Inflammatory macrophage (primary cell): Measurements from ENCODE around the gene SCNN1B.
"Not testable (repeated sequence)": the region's sequence is repeated elsewhere in the genome, so short reads cannot be mapped to it uniquely, and the experiment has no call there.

Source experiments
- DNase-seq, 2 donors: peaks; one replicate each; pipeline ENCODE4 v3.0.0-alpha.2; 2020 to 2022

The SCNN1B gene

DNA sequence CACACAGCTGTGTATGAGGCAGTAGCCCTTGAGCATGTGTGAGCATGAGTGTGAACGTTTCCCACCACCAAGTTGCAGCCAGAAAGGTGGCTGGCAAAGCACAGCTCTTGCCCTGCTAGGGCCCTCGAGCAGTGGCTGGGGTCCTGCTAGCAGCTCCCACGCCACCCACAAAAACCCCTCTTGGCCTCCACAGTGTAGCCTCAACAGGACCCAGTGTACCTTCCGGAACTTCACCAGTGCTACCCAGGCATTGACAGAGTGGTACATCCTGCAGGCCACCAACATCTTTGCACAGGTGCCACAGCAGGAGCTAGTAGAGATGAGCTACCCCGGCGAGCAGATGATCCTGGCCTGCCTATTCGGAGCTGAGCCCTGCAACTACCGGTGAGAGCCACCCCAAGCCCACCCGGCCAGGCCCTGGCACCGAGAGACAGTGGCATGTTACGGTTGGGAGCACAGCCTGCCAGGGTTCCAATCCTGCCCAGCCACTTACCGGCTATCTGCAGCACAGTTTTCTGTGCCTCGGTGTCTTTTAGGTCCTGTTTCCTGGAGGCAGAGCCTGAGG is 53.1 kb downstream of the SCNN1B start:
- no peak for DNase-seq

DNA sequence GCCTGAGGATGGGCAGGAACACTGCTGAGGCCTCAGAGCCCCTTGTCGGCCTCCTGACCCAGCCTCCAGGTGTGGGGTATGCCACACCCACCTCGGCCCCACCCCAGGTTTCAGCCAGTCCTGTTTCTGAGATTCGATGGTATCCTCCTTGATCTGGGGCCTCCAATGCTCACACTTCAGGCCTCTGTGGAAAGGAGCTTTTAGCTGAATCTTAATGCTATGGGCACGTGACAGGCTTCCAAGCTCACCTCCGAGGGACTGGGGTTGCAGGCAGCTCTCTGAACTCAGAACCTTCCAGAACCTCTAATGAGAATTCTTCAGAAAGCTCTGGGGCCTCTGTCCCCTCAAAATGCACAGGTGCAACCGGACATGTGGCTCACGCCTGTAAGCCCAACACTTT is 54.8 kb downstream of the SCNN1B start:
- no peak for DNase-seq

DNA sequence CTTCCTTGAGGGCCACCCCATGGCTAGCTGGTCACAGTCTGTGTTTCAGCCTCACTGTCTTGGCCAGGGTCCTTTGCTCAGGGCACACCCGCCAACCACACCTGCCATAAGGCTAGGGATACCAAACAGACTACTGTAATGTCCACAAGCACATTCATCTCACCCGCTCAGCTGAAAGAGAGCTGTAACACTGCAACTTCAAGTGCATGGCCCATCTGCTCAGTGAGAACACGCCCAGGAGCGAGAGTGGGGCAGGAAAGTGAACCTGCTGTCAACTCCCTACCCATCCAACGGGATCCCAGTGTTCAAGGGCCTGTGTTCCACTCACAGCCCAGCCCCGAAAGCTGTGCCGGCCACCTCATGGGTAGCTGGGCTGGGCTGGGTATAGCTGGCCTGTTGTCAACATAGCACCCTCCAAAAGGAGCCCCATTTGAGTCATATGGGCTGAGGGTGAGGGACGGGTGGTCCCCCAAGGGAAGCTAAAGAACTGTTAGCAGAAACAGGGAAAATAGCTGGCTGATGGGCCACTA is 55.7 kb downstream of the SCNN1B start:
- DNase-seq = no peak

DNA sequence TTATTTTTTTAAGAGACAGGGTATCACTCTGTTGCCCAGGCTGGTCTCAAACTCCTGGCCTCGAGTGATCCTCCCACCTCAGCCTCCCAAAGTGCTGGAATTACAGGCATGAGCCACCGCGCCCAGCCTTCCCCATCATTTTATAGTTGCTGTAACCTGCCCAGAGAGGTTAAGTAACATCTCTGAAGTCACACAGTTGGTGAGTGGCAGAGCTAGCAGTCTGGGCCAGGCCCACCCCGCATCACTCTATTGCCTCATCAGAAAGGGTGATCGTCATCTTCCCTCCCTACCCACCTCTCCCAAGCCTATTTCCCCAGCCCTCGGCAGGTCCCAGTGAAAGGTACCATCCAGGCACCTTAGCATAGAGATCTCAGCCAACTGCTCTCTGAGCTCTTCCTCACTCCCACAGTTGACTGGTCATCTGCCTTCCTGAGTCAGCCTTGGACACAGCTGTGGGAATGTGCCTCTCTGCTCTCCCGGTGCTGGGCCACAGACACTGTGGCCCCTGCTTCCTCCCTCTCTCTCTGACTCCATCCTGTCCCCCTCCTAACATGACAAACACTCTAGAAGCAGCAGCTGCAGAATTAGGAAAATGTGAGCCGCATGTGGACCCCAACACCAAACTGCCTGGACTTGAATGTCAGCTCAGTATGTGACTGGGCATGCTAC is 57.1 kb downstream of the SCNN1B start:
- DNase-seq = no peak

DNA sequence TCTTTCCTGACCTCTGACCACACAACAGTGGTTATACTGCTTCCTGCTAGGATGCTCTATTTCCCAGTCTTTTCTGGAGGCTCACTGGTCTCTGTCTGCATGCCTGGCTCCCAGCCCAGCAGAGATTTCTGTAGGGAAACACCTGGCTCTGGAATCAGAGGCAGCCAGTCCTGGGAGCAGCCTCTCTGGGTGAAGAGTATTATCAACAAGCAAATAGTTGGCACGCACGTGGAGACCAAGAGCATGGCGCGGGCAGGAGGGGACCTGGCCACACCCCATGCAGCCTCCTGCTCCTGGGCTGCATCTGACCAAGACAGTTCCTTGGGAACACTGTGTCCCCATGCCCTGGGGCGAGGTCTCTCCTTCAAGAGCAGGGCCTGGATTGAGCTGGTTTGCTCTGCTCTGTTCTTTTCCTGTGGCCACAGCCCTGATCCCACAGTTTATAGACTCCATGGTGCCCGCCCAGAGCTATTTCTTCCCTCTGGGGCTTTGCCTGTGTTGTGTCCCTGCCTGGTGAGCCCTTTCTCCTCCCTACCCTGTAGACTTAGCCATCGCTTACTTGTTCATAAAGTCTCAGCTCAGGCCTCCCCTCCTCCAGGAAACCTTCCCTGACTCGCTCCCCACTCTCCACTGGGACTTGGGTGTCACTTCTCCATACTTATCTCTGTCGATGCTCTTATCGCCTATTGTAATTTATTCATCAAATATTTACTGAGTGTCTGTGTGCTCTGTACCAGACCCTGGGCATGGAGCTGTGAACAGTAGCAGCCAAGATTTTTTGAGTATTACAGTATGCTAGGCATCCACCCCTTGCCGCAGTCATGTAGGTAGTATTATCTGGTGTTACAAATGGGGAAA is 60.6 kb downstream of the SCNN1B start:
- DNase-seq = no peak

DNA sequence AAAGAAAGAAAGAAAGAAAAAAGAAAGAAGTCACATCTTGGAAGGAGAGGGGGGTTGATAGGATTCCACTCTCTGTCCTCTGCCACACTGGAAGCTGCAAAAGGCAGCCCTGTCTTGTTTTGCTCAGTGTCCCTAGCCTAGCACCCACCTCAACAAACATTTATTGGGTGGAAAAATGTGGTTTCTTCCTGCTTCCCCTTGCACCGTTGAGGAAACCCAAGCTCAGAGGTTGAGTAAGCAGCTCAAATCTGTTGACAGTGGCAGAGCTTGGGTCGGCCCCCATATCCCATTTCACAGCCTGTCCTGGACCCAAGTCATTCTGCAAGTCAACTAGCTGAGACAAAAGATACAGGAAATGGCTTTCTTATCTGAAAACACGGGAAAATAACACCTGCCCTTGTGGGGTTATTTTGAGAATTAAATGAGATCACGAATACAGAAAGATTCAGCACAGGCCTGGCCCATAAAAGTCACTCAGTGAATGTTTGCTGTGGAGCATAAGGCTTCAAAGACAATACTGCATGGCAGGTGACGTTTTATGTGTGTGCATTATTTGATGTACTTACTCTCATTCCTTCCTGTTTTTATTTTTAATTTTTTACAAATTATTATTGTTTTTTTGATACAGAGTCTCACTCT is 63.6 kb downstream of the SCNN1B start:
- no peak for DNase-seq

DNA sequence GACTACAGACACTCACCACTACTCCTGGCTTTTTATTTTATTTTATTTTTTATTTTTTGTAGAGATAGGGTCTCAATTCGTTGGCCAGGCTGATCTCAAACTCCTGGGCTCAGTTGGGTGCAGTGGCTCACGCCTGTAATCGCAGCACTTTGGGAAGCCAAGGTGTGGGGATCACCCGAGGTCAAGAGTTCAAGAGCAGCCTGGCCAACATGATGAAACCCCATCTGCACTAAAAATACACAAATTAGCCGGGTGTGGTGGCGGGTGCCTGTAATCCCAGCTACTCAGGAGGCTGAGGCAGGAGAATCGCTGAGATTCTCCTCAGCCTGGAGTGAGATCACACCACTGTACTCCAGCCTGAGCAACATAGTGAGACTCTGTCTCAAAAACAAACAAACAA is 64.2 kb downstream of the SCNN1B start:
- DNase-seq = not testable (repeated sequence)

DNA sequence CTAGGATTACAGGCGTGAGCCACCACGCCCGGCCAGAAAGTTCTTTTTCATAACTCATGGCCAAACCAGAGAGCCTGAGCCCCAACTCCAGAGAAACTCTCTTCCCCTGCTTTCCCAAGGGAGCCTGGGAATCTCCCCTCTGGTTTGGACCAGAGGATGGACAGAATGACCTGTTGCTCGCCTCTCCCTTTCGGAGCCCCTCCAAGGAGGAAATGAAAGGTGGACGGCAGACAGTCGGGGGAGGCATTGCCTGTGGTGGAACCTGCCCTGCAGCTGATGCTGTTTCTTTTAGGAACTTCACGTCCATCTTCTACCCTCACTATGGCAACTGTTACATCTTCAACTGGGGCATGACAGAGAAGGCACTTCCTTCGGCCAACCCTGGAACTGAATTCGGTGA is 65.5 kb downstream of the SCNN1B start:
- DNase-seq = no peak

DNA sequence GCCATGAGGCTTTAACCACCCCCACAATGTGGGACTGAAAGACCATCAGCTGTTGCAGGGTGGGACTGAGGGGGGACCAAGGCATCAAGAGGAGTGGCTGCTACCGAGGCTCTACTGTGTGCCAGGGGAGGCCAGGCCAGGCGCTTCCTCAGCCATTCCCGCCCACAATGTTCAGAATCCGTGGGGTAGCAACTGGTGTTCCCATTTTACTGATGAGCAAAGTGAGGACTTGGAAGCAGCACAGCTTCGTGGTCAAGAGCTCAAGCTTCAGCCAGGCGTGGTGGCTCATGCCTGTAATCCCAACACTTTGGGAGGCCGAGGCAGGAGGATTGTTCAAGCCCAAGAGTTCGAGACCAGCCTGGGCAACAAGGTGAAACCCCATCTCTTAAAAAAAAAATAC is 65.9 kb downstream of the SCNN1B start:
- DNase-seq = no peak

DNA sequence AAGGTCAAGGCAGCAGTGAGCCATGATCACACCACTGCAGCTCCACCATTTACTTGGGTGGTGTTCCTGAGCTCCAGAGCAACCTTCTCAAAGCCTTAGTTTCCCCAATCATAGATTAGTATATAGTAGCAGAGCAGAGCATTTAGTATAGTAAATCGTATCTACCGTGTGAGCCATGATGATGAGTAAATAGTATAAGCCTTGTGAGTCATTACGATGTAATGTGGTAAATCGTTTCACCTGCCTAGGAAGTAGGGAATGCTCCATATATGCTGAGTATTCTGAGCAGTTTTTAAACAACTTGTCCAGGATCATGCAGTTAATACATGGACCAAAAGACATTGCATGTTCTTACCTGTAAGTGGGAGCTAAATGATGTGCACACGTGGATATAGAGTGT is 66.4 kb downstream of the SCNN1B start:
- no peak for DNase-seq

DNA sequence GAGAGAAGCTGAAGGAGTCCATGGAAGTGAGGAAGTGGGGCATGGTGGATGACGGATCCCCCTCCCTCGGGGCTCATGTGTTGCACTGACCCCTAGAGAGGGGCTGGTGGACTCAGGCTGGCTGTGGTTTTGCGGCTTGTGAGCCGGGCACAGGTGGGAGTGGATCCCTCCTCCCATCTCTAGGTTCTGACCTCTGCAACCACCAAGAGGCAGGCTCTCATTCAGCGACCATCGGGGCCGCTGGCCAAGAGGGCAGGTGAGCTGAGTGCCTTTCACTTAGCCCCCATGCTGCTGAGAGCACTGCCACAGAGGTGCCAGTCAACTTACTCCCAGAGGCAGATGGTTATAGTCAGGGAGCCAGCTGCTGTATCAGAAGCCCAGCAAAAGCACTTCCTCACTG is 67.3 kb downstream of the SCNN1B start:
- DNase-seq = no peak

DNA sequence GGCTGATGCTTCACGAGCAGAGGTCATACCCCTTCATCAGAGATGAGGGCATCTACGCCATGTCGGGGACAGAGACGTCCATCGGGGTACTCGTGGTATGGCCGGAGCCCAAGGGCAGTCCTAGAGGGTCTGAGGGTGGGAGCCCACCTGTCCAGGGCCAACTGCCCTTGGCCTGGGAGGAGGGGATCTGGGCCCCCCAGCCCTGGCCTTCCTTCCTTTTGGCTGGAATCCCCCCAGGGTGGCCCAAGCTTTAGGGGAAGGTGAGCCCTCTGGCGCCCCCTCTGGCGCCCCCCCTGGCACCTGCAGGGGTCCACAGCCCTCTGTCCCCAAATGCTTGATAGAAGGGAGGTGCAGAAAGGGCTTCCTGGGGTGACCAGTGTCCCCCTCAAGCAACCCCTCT is 69.3 kb downstream of the SCNN1B start:
- no peak for DNase-seq

DNA sequence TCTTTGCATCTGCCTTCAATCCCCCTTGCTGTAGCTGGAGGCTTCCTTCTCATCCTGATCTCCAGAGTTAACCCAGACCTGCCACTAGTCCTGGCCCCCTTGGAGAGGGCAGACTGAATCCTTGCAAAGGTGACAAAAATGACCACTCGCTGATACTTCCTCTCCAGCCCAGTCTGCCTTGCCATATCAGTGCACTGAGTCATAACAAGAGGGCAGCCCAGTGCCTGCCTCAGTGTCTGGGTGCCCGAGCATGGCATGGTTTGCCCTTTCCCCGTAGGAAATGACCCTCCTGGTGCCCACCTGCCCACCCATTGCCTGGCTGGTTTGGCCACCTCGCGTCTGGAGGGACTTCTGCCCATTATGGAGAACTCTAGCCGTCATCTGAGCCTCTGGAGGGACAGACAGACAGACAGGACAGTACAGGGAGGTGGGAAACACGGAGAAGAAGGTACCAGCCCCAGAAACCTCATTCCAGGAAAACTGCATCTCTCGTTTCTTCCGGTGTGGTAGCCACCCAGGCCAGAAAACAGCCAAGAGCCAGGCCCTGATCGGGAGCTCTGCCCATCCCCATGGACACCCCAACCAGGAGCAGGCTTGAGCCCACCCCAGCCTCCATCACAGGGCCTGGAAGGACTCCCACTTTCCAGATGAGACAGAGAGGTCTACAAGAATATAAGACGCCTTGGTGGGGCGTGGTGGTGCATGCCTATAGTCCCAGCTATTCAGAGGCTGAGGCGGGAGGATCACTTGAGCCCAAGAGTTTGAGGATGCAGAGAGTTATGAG is 71.5 kb downstream of the SCNN1B start:
- DNase-seq = no peak

DNA sequence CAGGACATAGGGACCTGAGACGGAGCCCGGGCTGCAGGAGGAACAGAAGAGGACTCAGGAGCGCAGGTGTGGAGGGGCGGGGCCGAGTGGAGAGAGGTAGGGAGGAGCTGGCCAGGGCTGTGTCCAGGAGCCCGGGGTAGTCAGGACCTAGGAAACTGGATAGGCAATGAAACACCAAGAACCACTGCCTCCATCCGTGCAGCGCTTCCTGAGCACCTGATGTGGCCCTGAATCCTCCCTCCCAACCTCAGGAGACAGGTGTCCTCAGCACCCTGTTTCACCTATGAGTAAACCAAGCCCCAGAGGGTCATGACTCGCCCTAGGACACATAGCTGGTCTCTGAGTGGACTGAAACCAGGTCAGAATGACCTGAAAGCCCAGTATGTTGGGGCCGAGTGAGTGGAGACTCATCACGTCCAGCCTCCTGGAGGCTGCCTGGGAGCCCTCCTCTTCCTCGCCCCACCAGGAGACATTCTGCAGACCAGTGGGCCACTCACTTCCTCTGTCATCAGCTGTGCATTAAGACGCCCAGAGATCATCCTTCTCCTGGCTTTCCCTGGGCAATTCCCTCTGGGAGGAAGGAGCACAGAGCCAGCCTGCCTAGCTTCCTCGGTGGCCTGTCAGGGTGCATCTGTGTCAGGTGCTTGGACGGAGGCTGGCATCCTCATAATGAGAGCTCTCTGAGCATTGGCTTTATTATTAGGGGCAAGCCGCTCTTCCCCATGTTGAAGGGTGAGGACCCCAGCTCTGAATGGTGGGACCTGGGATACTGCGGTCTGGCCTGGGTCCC is 72.8 kb downstream of the SCNN1B start:
- DNase-seq = no peak

DNA sequence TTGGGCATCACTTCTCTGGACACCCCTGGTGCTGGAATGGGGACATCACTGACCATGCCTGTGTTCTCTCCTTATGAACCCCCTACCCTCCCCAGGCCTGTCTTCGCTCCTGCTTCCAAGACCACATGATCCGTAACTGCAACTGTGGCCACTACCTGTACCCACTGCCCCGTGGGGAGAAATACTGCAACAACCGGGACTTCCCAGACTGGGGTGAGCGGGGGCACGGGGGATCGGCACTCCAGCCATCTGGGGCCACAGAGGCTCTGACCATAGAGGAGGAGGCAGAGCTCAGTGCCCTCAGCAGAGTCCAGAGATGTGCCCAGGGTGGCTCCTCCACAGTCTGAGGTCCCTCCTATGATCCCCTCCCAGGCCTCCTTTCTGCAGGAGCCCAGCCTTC is 73.5 kb downstream of the SCNN1B start:
- no peak for DNase-seq

DNA sequence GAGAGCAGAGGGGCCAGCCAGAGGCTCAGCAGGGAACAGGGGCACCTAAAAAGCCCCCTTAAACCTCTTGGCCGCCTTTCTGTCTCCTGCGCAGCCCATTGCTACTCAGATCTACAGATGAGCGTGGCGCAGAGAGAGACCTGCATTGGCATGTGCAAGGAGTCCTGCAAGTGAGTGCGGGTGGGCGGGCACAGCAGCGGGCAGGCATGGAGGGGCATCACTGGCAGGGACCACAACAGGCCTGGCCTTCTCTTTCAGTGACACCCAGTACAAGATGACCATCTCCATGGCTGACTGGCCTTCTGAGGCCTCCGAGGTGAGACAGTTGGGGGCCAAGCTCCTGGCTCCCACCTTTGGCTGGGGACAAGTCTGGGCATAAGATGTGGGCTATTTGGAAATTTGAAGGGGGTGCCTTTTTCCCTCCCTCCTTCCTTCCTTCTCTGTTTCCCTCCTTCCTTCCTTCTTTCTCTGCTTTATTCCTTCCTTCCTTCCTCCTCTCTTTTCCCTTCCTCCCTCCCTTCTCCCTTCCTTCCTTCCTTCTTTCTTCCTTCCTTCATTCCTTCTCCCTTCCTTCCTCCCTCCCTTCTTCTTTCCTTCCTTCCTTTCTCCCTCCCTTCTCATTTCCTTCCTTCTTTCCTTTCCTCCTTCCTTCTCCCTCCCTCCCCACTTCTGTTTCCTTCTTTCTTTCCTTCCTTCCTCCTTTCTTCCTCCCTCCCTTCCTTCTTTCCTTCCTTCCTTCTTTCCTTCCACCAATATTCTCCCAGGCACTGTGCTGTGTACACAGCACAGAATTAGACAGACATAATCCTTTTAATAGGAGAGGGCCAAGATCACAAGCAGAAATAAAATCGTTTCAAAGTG is 75.2 kb downstream of the SCNN1B start:
- DNase-seq = no peak

DNA sequence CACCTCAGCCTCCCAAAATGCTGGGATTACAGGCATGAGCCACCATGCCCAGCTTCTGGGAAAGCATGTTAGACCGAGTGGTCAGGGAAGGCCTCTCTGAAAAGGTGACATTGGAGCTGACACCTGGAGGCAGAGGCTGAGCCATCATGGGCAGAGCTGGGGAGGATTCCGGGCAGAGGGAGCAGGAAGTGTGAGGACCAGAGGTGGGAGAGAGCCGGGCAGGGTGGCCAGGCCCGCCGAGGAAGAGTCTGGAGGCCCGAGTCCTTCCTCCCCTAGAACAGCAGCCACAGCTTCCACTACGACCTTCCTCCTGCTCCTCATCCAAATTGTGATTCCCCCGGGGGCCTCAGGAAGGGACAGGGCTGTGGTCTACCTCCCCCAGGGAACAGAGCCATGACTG is 76.2 kb downstream of the SCNN1B start:
- no peak for DNase-seq

DNA sequence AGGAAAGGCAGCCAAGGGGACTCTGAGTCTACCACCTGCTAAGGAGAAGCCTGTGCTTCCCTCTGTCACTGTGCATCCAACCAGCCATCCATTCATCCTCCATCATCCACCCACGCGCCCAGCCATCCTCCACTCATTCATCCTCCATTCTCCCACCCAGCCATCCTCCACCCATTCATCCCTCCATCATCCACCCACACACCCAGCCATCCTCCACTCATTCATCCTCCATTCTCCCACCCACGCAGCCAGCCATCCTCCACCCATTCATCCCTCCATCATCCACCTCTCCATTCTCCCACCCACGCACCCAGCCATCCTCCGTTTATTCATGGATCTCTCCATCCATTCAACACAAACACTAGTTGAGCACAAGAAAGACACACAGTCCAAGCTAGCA is 76.8 kb downstream of the SCNN1B start:
- no peak for DNase-seq

DNA sequence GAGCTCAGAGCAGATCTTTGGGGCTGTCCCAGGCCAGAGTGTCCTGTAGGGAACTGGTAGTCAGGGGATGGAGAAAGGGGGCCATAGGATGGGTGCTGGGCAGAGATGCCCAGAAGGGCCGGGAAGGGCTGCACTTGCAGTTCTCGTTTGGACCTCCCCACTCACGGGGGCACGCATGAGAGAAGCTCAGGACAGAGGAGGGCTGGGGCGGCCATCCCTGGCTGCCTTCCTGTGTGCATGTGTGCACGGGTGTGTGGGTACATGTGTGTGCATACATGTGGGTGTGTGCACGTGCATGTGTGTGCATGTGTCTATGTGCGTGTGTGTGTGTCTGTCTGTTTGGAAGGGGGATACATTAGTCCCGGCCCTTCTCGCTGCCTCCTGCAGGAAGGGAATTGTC is 77.6 kb downstream of the SCNN1B start:
- no peak for DNase-seq

DNA sequence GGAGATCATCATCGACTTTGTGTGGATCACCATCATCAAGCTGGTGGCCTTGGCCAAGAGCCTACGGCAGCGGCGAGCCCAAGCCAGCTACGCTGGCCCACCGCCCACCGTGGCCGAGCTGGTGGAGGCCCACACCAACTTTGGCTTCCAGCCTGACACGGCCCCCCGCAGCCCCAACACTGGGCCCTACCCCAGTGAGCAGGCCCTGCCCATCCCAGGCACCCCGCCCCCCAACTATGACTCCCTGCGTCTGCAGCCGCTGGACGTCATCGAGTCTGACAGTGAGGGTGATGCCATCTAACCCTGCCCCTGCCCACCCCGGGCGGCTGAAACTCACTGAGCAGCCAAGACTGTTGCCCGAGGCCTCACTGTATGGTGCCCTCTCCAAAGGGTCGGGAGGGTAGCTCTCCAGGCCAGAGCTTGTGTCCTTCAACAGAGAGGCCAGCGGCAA is 78.4 kb downstream of the SCNN1B start:
- no peak for DNase-seq
